Measurements from ENCODE around the gene ATP8B2. TPM values are rescaled to one million over a fixed set of nuclear protein-coding genes. Genes with fewer than 3 reads are reported as not detected.
"Not testable (repeated sequence)": the region's sequence is repeated elsewhere in the genome, so short reads cannot be mapped to it uniquely, and the experiment has no call there.

ATP8B2 gene
- total and polyA plus RNA-seq, 7 donors: 1.3 to 5.8 (median 3.6) TPM

DNA sequence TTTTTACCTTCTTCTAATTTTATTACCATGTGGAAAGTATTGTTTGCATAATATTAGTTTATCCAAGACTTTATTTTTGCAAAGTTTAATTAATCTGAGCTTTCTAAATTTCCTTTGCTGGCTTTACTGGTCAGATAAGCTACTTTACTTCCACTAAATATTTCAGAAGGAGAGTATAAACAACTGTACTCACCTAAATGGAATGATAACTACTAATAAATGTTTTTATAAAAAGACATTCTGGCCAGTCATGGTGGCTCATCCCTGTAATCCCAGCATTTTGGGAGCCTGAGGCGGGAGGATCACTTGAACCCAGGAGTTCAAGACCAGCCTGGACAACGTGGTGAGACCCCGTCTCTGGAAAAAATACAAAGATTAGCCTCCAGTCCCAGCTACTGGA lies 36.0 kb downstream of the ATP8B2 start:
- ATAC-seq: no peak
- no peak overlapping the region for H3K4me3 ChIP-seq

DNA sequence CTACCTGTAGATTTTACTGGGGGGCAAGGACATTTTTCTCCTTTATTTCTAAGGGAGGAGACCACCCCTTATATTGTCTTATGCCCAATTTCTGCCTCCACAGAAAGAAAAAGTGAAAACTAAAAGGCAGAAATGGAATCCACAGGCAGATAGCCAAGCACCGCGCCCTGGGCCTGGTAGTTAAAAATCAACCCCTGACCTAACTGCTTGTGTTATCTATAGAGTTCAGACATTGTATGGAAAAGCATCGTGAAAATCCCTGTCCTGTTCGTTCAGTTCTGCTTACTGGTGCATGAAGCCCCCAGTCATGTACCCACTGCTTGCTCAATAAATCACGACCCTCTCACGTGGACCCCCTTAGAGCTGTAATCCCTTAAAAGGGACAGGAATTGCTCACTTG lies 46.1 kb downstream of the ATP8B2 start:
- ATAC-seq (no peak), DNase-seq (no peak)
- H3K4me1 ChIP-seq: no peaks in the 10 kb centered on the region
- H3K9me3 ChIP-seq: no peaks in the 10 kb centered on the region
- H3K36me3 ChIP-seq (ENCODE audit: insufficient read depth in 1 of 2, low read depth in 1 of 2): no peaks in the 10 kb centered on the region
- 79 to 86% (median 82%) methylated on average over 6 of the region's 6 CpGs for WGBS, 3 donors
- H3K4me3 ChIP-seq: no peak overlapping the region
- TF ChIP-seq, protein P1, sequence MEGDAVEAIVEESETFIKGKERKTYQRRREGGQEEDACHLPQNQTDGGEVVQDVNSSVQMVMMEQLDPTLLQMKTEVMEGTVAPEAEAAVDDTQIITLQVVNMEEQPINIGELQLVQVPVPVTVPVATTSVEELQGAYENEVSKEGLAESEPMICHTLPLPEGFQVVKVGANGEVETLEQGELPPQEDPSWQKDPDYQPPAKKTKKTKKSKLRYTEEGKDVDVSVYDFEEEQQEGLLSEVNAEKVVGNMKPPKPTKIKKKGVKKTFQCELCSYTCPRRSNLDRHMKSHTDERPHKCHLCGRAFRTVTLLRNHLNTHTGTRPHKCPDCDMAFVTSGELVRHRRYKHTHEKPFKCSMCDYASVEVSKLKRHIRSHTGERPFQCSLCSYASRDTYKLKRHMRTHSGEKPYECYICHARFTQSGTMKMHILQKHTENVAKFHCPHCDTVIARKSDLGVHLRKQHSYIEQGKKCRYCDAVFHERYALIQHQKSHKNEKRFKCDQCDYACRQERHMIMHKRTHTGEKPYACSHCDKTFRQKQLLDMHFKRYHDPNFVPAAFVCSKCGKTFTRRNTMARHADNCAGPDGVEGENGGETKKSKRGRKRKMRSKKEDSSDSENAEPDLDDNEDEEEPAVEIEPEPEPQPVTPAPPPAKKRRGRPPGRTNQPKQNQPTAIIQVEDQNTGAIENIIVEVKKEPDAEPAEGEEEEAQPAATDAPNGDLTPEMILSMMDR (IDR thresholded peaks at IDR 0.05): no peak
- no peak overlapping the region for H3K27ac ChIP-seq
- intact Hi-C loops (cut with DNase I): no loop called here
- H3K27me3 ChIP-seq (ENCODE audit: insufficient read depth in 3 of 3, low read length in 2 of 3): no peaks in the 10 kb centered on the region

More for the DNA sequence above, 36.0 kb downstream of the ATP8B2 start:
- 68 to 71% (median 69%) methylated on average over 3 of the region's 3 CpGs for WGBS, 3 donors
- TF ChIP-seq, protein P1 (IDR thresholded peaks at IDR 0.05): no peak
- intact Hi-C loops (cut with DNase I): no loop called here
- no peaks in the 10 kb centered on the region for H3K4me1 ChIP-seq
- no peaks in the 10 kb centered on the region for H3K9me3 ChIP-seq
- H3K27me3 ChIP-seq (ENCODE audit: insufficient read depth in 3 of 3, low read length in 2 of 3): no peaks in the 10 kb centered on the region
- no peak for DNase-seq
- H3K27ac ChIP-seq: no peak overlapping the region
- H3K36me3 ChIP-seq (ENCODE audit: insufficient read depth in 1 of 2, low read depth in 1 of 2): no peaks in the 10 kb centered on the region

DNA sequence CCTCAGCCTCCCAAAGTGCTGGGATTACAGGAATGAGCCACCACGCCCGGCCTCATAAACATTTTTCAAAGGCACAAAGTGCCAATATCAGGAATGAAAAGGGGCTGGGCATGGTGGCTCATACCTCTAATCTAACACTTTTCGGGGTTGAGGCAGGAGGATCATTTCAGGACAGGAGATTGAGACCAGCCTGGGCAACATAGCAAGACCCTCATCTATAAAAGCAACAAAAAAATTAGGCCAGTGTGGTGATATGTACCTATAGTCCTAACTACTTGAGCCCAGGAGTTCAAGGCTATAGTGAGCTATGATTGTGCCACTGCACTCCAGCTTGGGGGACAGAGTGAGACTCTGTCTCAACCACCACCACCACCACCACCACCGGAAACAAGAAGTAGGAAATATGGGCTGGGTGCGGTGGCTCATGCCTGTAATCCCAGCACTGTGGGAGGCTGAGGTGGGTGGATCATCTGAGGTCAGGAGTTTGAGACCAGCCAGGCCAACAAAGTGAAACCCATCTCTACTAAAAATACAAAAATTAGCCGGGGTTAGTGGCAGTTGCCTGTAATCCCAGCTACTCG lies 48.5 kb downstream of the ATP8B2 start:
- H3K27ac ChIP-seq; H3K4me1 ChIP-seq; intact Hi-C loops (cut with DNase I); H3K27me3 ChIP-seq (ENCODE audit: insufficient read depth in 3 of 3, low read length in 2 of 3); H3K4me3 ChIP-seq; ATAC-seq; H3K36me3 ChIP-seq (ENCODE audit: insufficient read depth in 1 of 2, low read depth in 1 of 2); DNase-seq; H3K9me3 ChIP-seq: not testable (repeated sequence)
- WGBS, 3 donors: 80 to 81% (median 81%) methylated on average over 7 of the region's 7 CpGs

DNA sequence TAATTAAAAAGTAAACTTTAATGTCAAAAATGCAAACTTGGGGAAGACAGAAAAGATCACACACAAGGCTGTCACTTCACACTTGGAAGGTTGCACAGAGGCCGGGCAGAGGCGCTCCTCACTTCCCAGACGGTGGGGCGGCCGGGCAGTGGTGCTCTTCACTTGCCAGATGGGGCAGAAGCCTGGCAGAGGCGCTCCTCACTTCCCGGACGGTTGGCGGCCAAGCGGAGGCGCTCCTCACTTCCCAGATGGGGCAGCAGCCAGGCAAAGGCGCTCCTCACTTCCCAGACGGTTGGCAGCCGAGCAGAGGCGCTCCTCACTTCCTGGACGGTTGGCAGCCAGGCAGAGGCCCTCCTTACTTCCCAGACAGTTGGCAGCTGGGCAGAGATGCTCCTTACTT lies 54.0 kb downstream of the ATP8B2 start:
- Histone ChIP-seq H3K27me3 (ENCODE audit: insufficient read depth in 3 of 3, low read length in 2 of 3) (no peaks in the 10 kb centered on the region), H3K27ac (no peak overlapping the region), H3K36me3 (ENCODE audit: insufficient read depth in 1 of 2, low read depth in 1 of 2) (no peaks in the 10 kb centered on the region), H3K9me3 (no peaks in the 10 kb centered on the region), H3K4me1 (no peaks in the 10 kb centered on the region), H3K4me3 (no peak overlapping the region)
- ATAC-seq: no peak
- 81 to 88% (median 87%) methylated on average over 15 to 16 of the region's 16 CpGs for WGBS, 3 donors
- DNase-seq: no peak
- TF ChIP-seq, protein P1 (IDR thresholded peaks at IDR 0.05): no peak
- intact Hi-C loops (cut with DNase I): no loop called here

DNA sequence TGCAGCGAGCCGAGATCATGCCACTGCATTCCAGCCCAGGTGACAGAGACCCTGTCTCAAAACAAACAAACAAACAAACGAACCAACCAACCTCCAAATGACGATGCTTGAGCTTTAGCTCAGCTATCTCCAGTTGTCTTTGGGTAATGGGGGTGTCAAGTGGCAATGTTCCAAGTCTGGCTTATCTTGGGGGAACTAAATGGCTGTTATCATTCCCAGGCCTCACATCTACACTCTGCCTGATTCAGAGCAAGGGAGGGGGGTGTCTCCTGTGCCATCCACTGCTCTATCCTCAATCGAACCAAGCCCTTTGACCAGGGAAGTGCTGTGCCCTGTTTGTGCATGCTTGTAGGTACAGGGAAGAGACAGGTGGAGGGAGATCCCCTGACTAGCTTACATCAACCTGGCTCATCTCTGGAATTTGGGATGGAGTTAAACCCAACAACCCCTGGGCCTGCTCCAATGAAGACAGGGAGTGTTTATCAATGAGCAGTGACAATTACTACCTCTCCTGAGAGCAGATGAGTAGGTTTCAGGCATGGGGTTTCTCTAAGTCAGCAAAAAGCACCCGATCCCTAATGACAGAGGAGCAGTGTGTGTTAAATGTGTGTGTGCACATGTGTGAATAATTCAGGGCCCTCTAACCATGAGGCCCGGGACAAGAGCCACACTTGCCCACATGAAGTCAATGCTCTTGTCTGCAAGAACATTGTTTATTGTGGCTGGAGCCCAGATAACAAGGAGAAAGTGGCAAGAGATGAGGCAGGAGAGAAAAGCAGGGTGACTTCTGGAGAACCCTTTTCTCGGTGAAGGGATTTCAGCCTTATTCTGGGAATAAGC lies 59.5 kb downstream of the ATP8B2 start:
- H3K27ac ChIP-seq: no peak overlapping the region
- H3K4me1 ChIP-seq: no peaks in the 10 kb centered on the region
- peaks cover 0 to 3% (median 0%) of the 10 kb centered on the region in 3 donors for H3K27me3 ChIP-seq (ENCODE audit: insufficient read depth in 3 of 3, low read length in 2 of 3)
- no peaks in the 10 kb centered on the region for H3K9me3 ChIP-seq
- ATAC-seq: no peak
- H3K36me3 ChIP-seq (ENCODE audit: insufficient read depth in 1 of 2, low read depth in 1 of 2): no peaks in the 10 kb centered on the region
- WGBS, 3 donors: 74 to 80% (median 75%) methylated on average over 8 of the region's 8 CpGs
- TF ChIP-seq, protein P1 (IDR thresholded peaks at IDR 0.05): no peak
- intact Hi-C loops (cut with DNase I): loop anchor here in 1 of 2 donors (5.0 kb wide), 1 partner anchor 63 kb away; the partner anchor contains the start of gene AQP10
- H3K4me3 ChIP-seq: no peak overlapping the region
- no peak for DNase-seq

Data from psoas muscle (tissue), 8 donors.